ENCODE data around the gene OR9Q1.

GRCh38 chr11:58070585-58070984 lies 46.9 kb downstream of the OR9Q1 start:
- TF ChIP-seq POLR2AphosphoS5 (IDR thresholded peaks at IDR 0.05) = no peak
- no peak for TF ChIP-seq POLR2A (IDR thresholded peaks at IDR 0.05)
- no peak for TF ChIP-seq CTCF (IDR thresholded peaks at IDR 0.05)
